NCI-H345 treated with DMSO at 0.1 percent for 48 hours (cell line): ENCODE measurements around the gene XPR1.
"Not testable (repeated sequence)": the region's sequence is repeated elsewhere in the genome, so short reads cannot be mapped to it uniquely, and the experiment has no call there.

Experiments
- DNase-seq: peaks from one replicate; lab custom pipeline; 2025; ENCODE audit not compliant: unreplicated experiment; lab: John Stamatoyannopoulos, UW

Gene XPR1

GRCh38 chr1:180710746-180711145 is 78.9 kb downstream of the XPR1 start:
- not testable (repeated sequence) for DNase-seq

- DNase-seq = not testable (repeated sequence)
Measured at GRCh38 chr1:180711260-180711659, 79.4 kb downstream of the XPR1 start.

- DNase-seq = no peak
Measured at GRCh38 chr1:180720753-180721152, 88.9 kb downstream of the XPR1 start.

- no peak for DNase-seq
Measured at GRCh38 chr1:180722586-180722985, 90.8 kb downstream of the XPR1 start.

- no peak for DNase-seq
Measured at GRCh38 chr1:180724055-180724454, 92.2 kb downstream of the XPR1 start.

GRCh38 chr1:180726024-180726423 is 94.2 kb downstream of the XPR1 start:
- not testable (repeated sequence) for DNase-seq

- DNase-seq = not testable (repeated sequence)
Measured at GRCh38 chr1:180727751-180728150, 95.9 kb downstream of the XPR1 start.

GRCh38 chr1:180728472-180729106 is 96.8 kb downstream of the XPR1 start:
- no peak for DNase-seq

GRCh38 chr1:180731131-180731530 is 99.3 kb downstream of the XPR1 start:
- no peak for DNase-seq

- DNase-seq = no peak
Measured at GRCh38 chr1:180732866-180733265, 101.0 kb downstream of the XPR1 start.

- DNase-seq = no peak
Measured at GRCh38 chr1:180734366-180734765, 102.5 kb downstream of the XPR1 start.

GRCh38 chr1:180742663-180743062 is 110.8 kb downstream of the XPR1 start:
- DNase-seq = no peak

- DNase-seq = no peak
Measured at GRCh38 chr1:180743868-180744267, 112.0 kb downstream of the XPR1 start.

- no peak for DNase-seq
Measured at GRCh38 chr1:180745098-180745497, 113.3 kb downstream of the XPR1 start.

GRCh38 chr1:180751921-180752320 is 120.1 kb downstream of the XPR1 start:
- DNase-seq = no peak

GRCh38 chr1:180754453-180754852 is 122.6 kb downstream of the XPR1 start:
- DNase-seq = no peak

- DNase-seq = no peak
Measured at GRCh38 chr1:180757657-180758056, 125.8 kb downstream of the XPR1 start.

GRCh38 chr1:180762796-180763195 is 131.0 kb downstream of the XPR1 start:
- no peak for DNase-seq

- DNase-seq = no peak
Measured at GRCh38 chr1:180765151-180765550, 133.3 kb downstream of the XPR1 start.

GRCh38 chr1:180769889-180770288 is 138.1 kb downstream of the XPR1 start:
- DNase-seq = no peak

- no peak for DNase-seq
Measured at GRCh38 chr1:180773210-180773865, 141.5 kb downstream of the XPR1 start.

GRCh38 chr1:180775801-180776200 is 144.0 kb downstream of the XPR1 start:
- no peak for DNase-seq
